HepG2 (cell line): ENCODE measurements around the gene CNNM2. TPM values are rescaled to one million over a fixed set of nuclear protein-coding genes. Genes with fewer than 3 reads are reported as not detected.
A peak's percentile ranks its signal among the peaks of the same experiment; 100 is the strongest.

Source experiments
- ATF1 ChIP-seq: IDR thresholded peaks from 2 replicates; pipeline ENCODE4 v1.6.1; 2016; ENCODE audit warnings: mild to moderate bottlenecking, control low read depth
- IRX3 ChIP-seq: sonication (generic); formaldehyde crosslinking; IDR thresholded peaks from 2 replicates; pipeline ENCODE4 v1.8.1; 2023; ENCODE audit warnings: mild to moderate bottlenecking, low read depth, missing genetic modification reagents, borderline replicate concordance
- KLF15 ChIP-seq: sonication (generic); formaldehyde crosslinking; IDR thresholded peaks from 2 replicates; pipeline ENCODE4 v1.8.1; 2023; ENCODE audit warnings: borderline replicate concordance, mild to moderate bottlenecking, inconsistent platforms, missing genetic modification reagents, mixed read lengths
- NFIC ChIP-seq: IDR thresholded peaks from 2 replicates; pipeline ENCODE4 v1.6.1; 2012; ENCODE audit warnings: mild to moderate bottlenecking, low read length, inconsistent platforms
- PTBP1 ChIP-seq: fragments of 200-400 bp; formaldehyde crosslinking; IDR thresholded peaks from 2 replicates; pipeline ENCODE4 v1.6.1; 2018; ENCODE audit warnings: low read length, low read depth; ENCODE audit not compliant: poor library complexity, severe bottlenecking
- RBM39 ChIP-seq: fragments of 200-400 bp; formaldehyde crosslinking; IDR thresholded peaks from one replicate; pipeline ENCODE4 v1.6.1; 2018; ENCODE audit warnings: antibody characterized with exemption, mild to moderate bottlenecking, low read depth, low read length; ENCODE audit not compliant: poor library complexity, severe bottlenecking
- REL ChIP-seq: sonication (generic); formaldehyde crosslinking; conservative IDR thresholded peaks from 2 replicates; pipeline ENCODE4 v1.8.0; 2022; ENCODE audit warnings: mild to moderate bottlenecking, missing genetic modification reagents, moderate library complexity
- SMC3 ChIP-seq: IDR thresholded peaks from 2 replicates; pipeline ENCODE4 v1.6.1; 2011; ENCODE audit warnings: low read length, improper control_type of control experiment
- SMYD3 ChIP-seq: sonication (generic); formaldehyde crosslinking; IDR thresholded peaks from 2 replicates; pipeline ENCODE4 v1.8.1; 2023; ENCODE audit warnings: mild to moderate bottlenecking, missing genetic modification reagents
- ZNF510 ChIP-seq: sonication (generic); formaldehyde crosslinking; IDR thresholded peaks from 2 replicates; pipeline ENCODE4 v1.4.0; 2020; ENCODE audit warnings: low read depth, mild to moderate bottlenecking, missing genetic modification reagents
- ZNF660 ChIP-seq: sonication (generic); formaldehyde crosslinking; IDR thresholded peaks from 2 replicates; pipeline ENCODE4 v1.5.1; 2020; ENCODE audit warnings: mild to moderate bottlenecking, low read depth, missing genetic modification reagents, borderline replicate concordance
- ZNF670 ChIP-seq: sonication (generic); formaldehyde crosslinking; IDR thresholded peaks from 2 replicates; pipeline ENCODE4 v1.8.0; 2022; ENCODE audit warnings: mild to moderate bottlenecking, missing genetic modification reagents, borderline replicate concordance
- ZNF724P ChIP-seq: sonication (generic); formaldehyde crosslinking; IDR thresholded peaks from 2 replicates; pipeline ENCODE4 v1.8.0; 2022; ENCODE audit warnings: missing genetic modification reagents, borderline replicate concordance
- ZNF773 ChIP-seq: sonication (generic); formaldehyde crosslinking; IDR thresholded peaks from 2 replicates; pipeline ENCODE4 v1.4.0; 2020; ENCODE audit warnings: missing genetic modification reagents, borderline replicate concordance
- ZNF780A ChIP-seq: sonication (generic); formaldehyde crosslinking; IDR thresholded peaks from 2 replicates; pipeline ENCODE4 v1.8.0; 2022; ENCODE audit warnings: mild to moderate bottlenecking, missing genetic modification reagents, moderate library complexity
- polyA plus RNA-seq, 8 experiments: library from polyadenylated mRNA; depleted of rRNA in 3 of 8; stranded (reverse) in 7 of 8; unstranded in 1 of 8; fragments of >200 nt; fragmentation: Illumina TruSeq in 4 of 8; extraction: Trizol in 4 of 8; gene quantifications; 2 replicates each; pipeline versions ENCODE4 v1.2.1 to v1.2.3, GENCODE V29; 2011 to 2016; ENCODE audit warnings: low read depth in 4 of 8, missing spikeins in 1 of 8, mixed read lengths in 1 of 8; ENCODE audit not compliant: insufficient read depth in 1 of 8
- total RNA-seq, 5 experiments: library from RNA; depleted of rRNA; stranded (reverse); fragments of >200 nt; fragmentation: Illumina TruSeq; extraction: Trizol; gene quantifications; 2 replicates each; pipeline ENCODE4 v1.2.3, GENCODE V29; 2016; ENCODE audit warnings: low read depth in 1 of 5
- TF ChIP-seq, protein P1 (sequence below): sonication (generic); formaldehyde crosslinking; IDR thresholded peaks from 2 replicates; pipeline ENCODE4 v1.8.0; 2022; ENCODE audit warnings: mild to moderate bottlenecking, missing genetic modification reagents; ENCODE audit not compliant: insufficient replicate concordance
- TF ChIP-seq, protein P2 (sequence below), 2 experiments: sonication (generic) in 1 of 2; formaldehyde crosslinking in 1 of 2; IDR thresholded peaks; 2 replicates each; pipeline versions ENCODE4 v1.4.0 to v1.6.1; 2016 to 2020; ENCODE audit warnings: borderline replicate concordance in 1 of 2, low read depth in 1 of 2, mild to moderate bottlenecking in 1 of 2, missing genetic modification reagents in 1 of 2
- TF ChIP-seq, protein P3 (sequence below): sonication (generic); formaldehyde crosslinking; IDR thresholded peaks from 2 replicates; pipeline ENCODE4 v1.8.0; 2022; ENCODE audit warnings: missing genetic modification reagents, low read depth, mild to moderate bottlenecking, borderline replicate concordance
- TF ChIP-seq, protein P4 (sequence below): sonication (generic); formaldehyde crosslinking; IDR thresholded peaks from 2 replicates; pipeline ENCODE4 v1.4.0; 2020; ENCODE audit warnings: missing genetic modification reagents
- TF ChIP-seq, protein P5 (sequence below): IDR thresholded peaks from 2 replicates; pipeline ENCODE4 v1.6.1; 2018; ENCODE audit warnings: missing genetic modification reagents, mild to moderate bottlenecking, missing compliant biosample characterization

The CNNM2 gene
- total and polyA plus RNA-seq, 2 of the 13 experiments (the other 11 are each of a cell fraction or from before 2014, with no cell fraction given), result 7.1 to 9.0 TPM

DNA sequence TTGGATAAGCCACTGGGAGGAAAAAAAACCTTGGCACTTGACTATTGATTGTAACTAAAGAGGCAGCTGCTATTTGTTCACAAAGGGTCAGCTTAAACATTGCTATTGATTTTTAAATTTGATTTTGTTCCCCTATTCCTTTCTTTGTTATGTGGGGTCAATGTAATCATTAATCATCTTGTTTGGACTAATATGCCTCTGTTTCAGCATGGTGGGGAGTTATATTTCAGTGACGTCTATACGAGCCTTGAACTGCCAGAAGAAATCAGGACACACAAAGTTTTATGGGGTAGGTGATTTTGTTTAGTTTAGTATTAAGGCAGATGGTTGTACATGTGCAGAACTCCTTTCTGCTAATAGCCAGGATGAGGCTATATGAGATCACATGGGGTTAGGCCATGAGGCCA, 41.3 kb upstream of the CNNM2 start (continued):
- TF ChIP-seq REL, result no peak
- no peak for TF ChIP-seq RBM39
- no peak for TF ChIP-seq ZNF660 (CRISPR knock-in tag)
- TF ChIP-seq, protein P1, sequence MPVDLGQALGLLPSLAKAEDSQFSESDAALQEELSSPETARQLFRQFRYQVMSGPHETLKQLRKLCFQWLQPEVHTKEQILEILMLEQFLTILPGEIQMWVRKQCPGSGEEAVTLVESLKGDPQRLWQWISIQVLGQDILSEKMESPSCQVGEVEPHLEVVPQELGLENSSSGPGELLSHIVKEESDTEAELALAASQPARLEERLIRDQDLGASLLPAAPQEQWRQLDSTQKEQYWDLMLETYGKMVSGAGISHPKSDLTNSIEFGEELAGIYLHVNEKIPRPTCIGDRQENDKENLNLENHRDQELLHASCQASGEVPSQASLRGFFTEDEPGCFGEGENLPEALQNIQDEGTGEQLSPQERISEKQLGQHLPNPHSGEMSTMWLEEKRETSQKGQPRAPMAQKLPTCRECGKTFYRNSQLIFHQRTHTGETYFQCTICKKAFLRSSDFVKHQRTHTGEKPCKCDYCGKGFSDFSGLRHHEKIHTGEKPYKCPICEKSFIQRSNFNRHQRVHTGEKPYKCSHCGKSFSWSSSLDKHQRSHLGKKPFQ, result no peak
- no peak for TF ChIP-seq SMC3
- TF ChIP-seq, protein P2, sequence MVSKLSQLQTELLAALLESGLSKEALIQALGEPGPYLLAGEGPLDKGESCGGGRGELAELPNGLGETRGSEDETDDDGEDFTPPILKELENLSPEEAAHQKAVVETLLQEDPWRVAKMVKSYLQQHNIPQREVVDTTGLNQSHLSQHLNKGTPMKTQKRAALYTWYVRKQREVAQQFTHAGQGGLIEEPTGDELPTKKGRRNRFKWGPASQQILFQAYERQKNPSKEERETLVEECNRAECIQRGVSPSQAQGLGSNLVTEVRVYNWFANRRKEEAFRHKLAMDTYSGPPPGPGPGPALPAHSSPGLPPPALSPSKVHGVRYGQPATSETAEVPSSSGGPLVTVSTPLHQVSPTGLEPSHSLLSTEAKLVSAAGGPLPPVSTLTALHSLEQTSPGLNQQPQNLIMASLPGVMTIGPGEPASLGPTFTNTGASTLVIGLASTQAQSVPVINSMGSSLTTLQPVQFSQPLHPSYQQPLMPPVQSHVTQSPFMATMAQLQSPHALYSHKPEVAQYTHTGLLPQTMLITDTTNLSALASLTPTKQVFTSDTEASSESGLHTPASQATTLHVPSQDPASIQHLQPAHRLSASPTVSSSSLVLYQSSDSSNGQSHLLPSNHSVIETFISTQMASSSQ (IDR thresholded peaks at IDR 0.05; ENCODE audit: low read depth), result peak; percentile 74; the same call in 1 of the 2 replicates
- TF ChIP-seq, protein P2 (CRISPR knock-in tag; IDR thresholded peaks at IDR 0.05; ENCODE audit: borderline replicate concordance), result no peak
- TF ChIP-seq ZNF724P, result no peak
- TF ChIP-seq ZNF773 (CRISPR knock-in tag), result no peak
- TF ChIP-seq, protein P3, sequence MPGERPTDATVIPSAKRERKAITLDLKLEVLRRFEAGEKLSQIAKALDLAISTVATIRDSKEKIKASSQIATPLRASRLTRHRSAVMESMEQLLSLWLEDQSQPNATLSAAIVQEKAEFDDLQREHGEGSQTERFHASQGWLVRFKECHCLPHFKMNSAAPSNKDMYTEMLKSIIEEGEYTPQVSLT, result no peak
- TF ChIP-seq ZNF510 (CRISPR knock-in tag), result no peak
- no peak for TF ChIP-seq IRX3 (CRISPR knock-in tag)
- TF ChIP-seq KLF15 (CRISPR knock-in tag), result no peak
- TF ChIP-seq, protein P4, sequence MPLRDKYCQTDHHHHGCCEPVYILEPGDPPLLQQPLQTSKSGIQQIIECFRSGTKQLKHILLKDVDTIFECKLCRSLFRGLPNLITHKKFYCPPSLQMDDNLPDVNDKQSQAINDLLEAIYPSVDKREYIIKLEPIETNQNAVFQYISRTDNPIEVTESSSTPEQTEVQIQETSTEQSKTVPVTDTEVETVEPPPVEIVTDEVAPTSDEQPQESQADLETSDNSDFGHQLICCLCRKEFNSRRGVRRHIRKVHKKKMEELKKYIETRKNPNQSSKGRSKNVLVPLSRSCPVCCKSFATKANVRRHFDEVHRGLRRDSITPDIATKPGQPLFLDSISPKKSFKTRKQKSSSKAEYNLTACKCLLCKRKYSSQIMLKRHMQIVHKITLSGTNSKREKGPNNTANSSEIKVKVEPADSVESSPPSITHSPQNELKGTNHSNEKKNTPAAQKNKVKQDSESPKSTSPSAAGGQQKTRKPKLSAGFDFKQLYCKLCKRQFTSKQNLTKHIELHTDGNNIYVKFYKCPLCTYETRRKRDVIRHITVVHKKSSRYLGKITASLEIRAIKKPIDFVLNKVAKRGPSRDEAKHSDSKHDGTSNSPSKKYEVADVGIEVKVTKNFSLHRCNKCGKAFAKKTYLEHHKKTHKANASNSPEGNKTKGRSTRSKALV (CRISPR knock-in tag), result no peak
- no peak; the same call in 1 of the 2 replicates for TF ChIP-seq ATF1 (CRISPR knock-in tag)
- no peak for TF ChIP-seq SMYD3 (CRISPR knock-in tag)
- TF ChIP-seq ZNF780A, result no peak
- peak; percentile 44; the same call in 1 of the 2 replicates for TF ChIP-seq NFIC
- no peak for TF ChIP-seq PTBP1
- TF ChIP-seq, protein P5, sequence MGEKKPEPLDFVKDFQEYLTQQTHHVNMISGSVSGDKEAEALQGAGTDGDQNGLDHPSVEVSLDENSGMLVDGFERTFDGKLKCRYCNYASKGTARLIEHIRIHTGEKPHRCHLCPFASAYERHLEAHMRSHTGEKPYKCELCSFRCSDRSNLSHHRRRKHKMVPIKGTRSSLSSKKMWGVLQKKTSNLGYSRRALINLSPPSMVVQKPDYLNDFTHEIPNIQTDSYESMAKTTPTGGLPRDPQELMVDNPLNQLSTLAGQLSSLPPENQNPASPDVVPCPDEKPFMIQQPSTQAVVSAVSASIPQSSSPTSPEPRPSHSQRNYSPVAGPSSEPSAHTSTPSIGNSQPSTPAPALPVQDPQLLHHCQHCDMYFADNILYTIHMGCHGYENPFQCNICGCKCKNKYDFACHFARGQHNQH, result no peak
- TF ChIP-seq ZNF670, result no peak
